A673 (cell line): ENCODE measurements around the gene RRAS.

ENCODE experiments used
- EZH2 ChIP-seq: fragments of 200-600 bp; sonication (generic); IDR thresholded peaks from 2 replicates; pipeline ENCODE4 v1.6.1; 2017; ENCODE audit warnings: borderline replicate concordance, low read depth, mild to moderate bottlenecking, mixed read lengths, antibody characterized with exemption, low read length; ENCODE audit not compliant: poor library complexity, severe bottlenecking
- TF ChIP-seq, protein P1 (sequence below): fragments of 300-800, 200-600 bp; sonication (generic); conservative IDR thresholded peaks from 2 replicates; pipeline ENCODE4 v1.5.1; 2017; ENCODE audit warnings: low read depth, mild to moderate bottlenecking, antibody characterized with exemption, low read length, moderate library complexity, mixed read lengths

DNA sequence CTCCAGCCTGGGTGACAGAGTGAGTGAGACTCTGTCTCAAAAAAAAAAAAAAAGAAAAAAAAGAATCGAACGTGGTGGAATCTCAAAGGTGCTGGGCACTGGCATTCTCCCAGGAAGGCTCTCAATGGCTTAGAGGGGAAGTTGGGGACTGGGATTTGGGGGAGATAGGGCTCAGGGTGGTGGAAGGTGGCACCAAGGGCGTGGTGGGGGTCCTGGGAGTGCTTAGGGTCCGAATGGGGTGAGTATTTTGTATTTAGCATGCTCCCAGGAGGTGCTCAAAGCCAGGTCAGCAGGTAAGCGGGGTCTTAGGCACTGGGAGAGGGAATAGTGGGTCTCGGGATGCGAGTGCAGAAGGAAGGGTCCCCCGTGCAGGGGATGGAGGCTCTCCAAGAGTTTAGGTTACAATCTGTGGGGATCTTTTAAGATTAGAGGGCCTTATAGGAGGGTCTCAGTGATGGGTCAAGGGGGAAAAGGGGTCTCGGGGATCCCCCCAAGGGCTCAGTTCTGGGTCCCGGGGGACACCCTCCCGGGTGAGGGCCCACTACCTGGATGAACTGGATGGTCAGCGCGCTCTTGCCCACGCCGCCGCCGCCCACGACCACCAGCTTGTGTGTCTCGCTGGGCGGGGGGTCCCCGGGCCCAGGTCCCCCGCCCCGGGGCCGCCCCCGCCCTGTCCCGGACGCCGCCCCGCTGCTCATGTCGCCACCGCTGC, 386 bp downstream of the RRAS start:
- TF ChIP-seq, protein P1, sequence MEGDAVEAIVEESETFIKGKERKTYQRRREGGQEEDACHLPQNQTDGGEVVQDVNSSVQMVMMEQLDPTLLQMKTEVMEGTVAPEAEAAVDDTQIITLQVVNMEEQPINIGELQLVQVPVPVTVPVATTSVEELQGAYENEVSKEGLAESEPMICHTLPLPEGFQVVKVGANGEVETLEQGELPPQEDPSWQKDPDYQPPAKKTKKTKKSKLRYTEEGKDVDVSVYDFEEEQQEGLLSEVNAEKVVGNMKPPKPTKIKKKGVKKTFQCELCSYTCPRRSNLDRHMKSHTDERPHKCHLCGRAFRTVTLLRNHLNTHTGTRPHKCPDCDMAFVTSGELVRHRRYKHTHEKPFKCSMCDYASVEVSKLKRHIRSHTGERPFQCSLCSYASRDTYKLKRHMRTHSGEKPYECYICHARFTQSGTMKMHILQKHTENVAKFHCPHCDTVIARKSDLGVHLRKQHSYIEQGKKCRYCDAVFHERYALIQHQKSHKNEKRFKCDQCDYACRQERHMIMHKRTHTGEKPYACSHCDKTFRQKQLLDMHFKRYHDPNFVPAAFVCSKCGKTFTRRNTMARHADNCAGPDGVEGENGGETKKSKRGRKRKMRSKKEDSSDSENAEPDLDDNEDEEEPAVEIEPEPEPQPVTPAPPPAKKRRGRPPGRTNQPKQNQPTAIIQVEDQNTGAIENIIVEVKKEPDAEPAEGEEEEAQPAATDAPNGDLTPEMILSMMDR, result no peak
- no peak for TF ChIP-seq EZH2
